Measurements from ENCODE around the gene TMEM126A. TPM values are rescaled to one million over a fixed set of nuclear protein-coding genes. Genes with fewer than 3 reads are reported as not detected.
"Not testable (repeated sequence)": the region's sequence is repeated elsewhere in the genome, so short reads cannot be mapped to it uniquely, and the experiment has no call there.

The TMEM126A gene
- total RNA-seq, 1 donor = 34.4 TPM

- Histone ChIP-seq H3K27me3 (ENCODE audit: insufficient read depth, low read length) (no peaks in the 10 kb centered on the region), H3K27ac (ENCODE audit: low read depth, low read length) (peak within 1 kb of the TSS; percentile 97), H4K20me1 (ENCODE audit: insufficient read depth, low read length) (peaks cover 35% of the 10 kb centered on the region), H3K79me2 (ENCODE audit: insufficient read depth, low read length) (peaks cover 45% of the 10 kb centered on the region), H3K4me3 (ENCODE audit: insufficient read depth, low read length) (peak within 1 kb of the TSS; percentile 91), H3K4me1 (ENCODE audit: insufficient read depth, low read length) (peaks cover 16% of the 10 kb centered on the region), H3K9me3 (ENCODE audit: low read depth, low read length) (no peaks in the 10 kb centered on the region), H2AFZ (ENCODE audit: low read length) (peak within 1 kb of the TSS; percentile 84), H3K4me2 (ENCODE audit: insufficient read depth, low read length) (peak within 1 kb of the TSS; percentile 90), H3K36me3 (ENCODE audit: insufficient read depth, low read length) (peaks cover 8% of the 10 kb centered on the region)
- TF ChIP-seq CTCF (IDR thresholded peaks at IDR 0.05; ENCODE audit: extremely low read depth, low read depth, low read length) = no peak
- DNase-seq (ENCODE audit: insufficient read length, low spot score, missing footprints) = peak; percentile 95
These were observed 17.1 kb downstream of the TMEM126A start, which contains the start of gene CREBZF for GRCh38 chr11:85664615-85665481. TSS of gene CREBZF (minus strand) at chr11:85665129. CDS start at chr11:85664875, 254 bp downstream.

- Histone ChIP-seq H3K79me2 (ENCODE audit: insufficient read depth, low read length) (peaks cover 36% of the 10 kb centered on the region), H3K27me3 (ENCODE audit: insufficient read depth, low read length) (no peaks in the 10 kb centered on the region), H4K20me1 (ENCODE audit: insufficient read depth, low read length) (peaks cover 30% of the 10 kb centered on the region), H3K4me3 (ENCODE audit: insufficient read depth, low read length) (no peak overlapping the region), H3K9me3 (ENCODE audit: low read depth, low read length) (no peaks in the 10 kb centered on the region), H3K36me3 (ENCODE audit: insufficient read depth, low read length) (peaks cover under 1% of the 10 kb centered on the region), H3K4me2 (ENCODE audit: insufficient read depth, low read length) (peak overlapping the region; percentile 90), H3K27ac (ENCODE audit: low read depth, low read length) (no peak overlapping the region), H3K4me1 (ENCODE audit: insufficient read depth, low read length) (peaks cover 11% of the 10 kb centered on the region), H2AFZ (ENCODE audit: low read length) (peak overlapping the region; percentile 84)
- no peak for TF ChIP-seq CTCF (IDR thresholded peaks at IDR 0.05; ENCODE audit: extremely low read depth, low read depth, low read length)
- no peak for DNase-seq (ENCODE audit: insufficient read length, low spot score, missing footprints)
These were observed 18.0 kb downstream of the TMEM126A start for GRCh38 chr11:85665733-85666132.

GRCh38 chr11:85666687-85667086 lies 18.9 kb downstream of the TMEM126A start:
- no peak for DNase-seq (ENCODE audit: insufficient read length, low spot score, missing footprints)
- Histone ChIP-seq H3K4me1 (ENCODE audit: insufficient read depth, low read length) (peaks cover 3% of the 10 kb centered on the region), H3K36me3 (ENCODE audit: insufficient read depth, low read length) (no peaks in the 10 kb centered on the region), H2AFZ (ENCODE audit: low read length) (no peak overlapping the region), H3K9me3 (ENCODE audit: low read depth, low read length) (no peaks in the 10 kb centered on the region), H3K79me2 (ENCODE audit: insufficient read depth, low read length) (peaks cover 27% of the 10 kb centered on the region), H3K4me3 (ENCODE audit: insufficient read depth, low read length) (no peak overlapping the region), H3K27ac (ENCODE audit: low read depth, low read length) (no peak overlapping the region), H3K4me2 (ENCODE audit: insufficient read depth, low read length) (no peak overlapping the region), H4K20me1 (ENCODE audit: insufficient read depth, low read length) (peaks cover 22% of the 10 kb centered on the region), H3K27me3 (ENCODE audit: insufficient read depth, low read length) (no peaks in the 10 kb centered on the region)
- no peak for TF ChIP-seq CTCF (IDR thresholded peaks at IDR 0.05; ENCODE audit: extremely low read depth, low read depth, low read length)

GRCh38 chr11:85668157-85668556 lies 20.4 kb downstream of the TMEM126A start:
- no peak for TF ChIP-seq CTCF (IDR thresholded peaks at IDR 0.05; ENCODE audit: extremely low read depth, low read depth, low read length)
- Histone ChIP-seq H3K79me2 (ENCODE audit: insufficient read depth, low read length) (peaks cover 13% of the 10 kb centered on the region), H4K20me1 (ENCODE audit: insufficient read depth, low read length) (peaks cover 9% of the 10 kb centered on the region), H3K27ac (ENCODE audit: low read depth, low read length) (no peak overlapping the region), H3K4me3 (ENCODE audit: insufficient read depth, low read length) (no peak overlapping the region), H3K36me3 (ENCODE audit: insufficient read depth, low read length) (no peaks in the 10 kb centered on the region), H3K9me3 (ENCODE audit: low read depth, low read length) (no peaks in the 10 kb centered on the region), H3K4me1 (ENCODE audit: insufficient read depth, low read length) (peaks cover 3% of the 10 kb centered on the region), H3K4me2 (ENCODE audit: insufficient read depth, low read length) (no peak overlapping the region), H3K27me3 (ENCODE audit: insufficient read depth, low read length) (no peaks in the 10 kb centered on the region), H2AFZ (ENCODE audit: low read length) (no peak overlapping the region)
- DNase-seq (ENCODE audit: insufficient read length, low spot score, missing footprints) = no peak

GRCh38 chr11:85670949-85671663 lies 23.3 kb downstream of the TMEM126A start:
- not testable (repeated sequence) for H3K4me2 ChIP-seq (ENCODE audit: insufficient read depth, low read length); H3K27me3 ChIP-seq (ENCODE audit: insufficient read depth, low read length); H4K20me1 ChIP-seq (ENCODE audit: insufficient read depth, low read length); H3K4me1 ChIP-seq (ENCODE audit: insufficient read depth, low read length); H3K79me2 ChIP-seq (ENCODE audit: insufficient read depth, low read length); H3K4me3 ChIP-seq (ENCODE audit: insufficient read depth, low read length); H3K36me3 ChIP-seq (ENCODE audit: insufficient read depth, low read length); H3K9me3 ChIP-seq (ENCODE audit: low read depth, low read length); H2AFZ ChIP-seq (ENCODE audit: low read length); DNase-seq (ENCODE audit: insufficient read length, low spot score, missing footprints); H3K27ac ChIP-seq (ENCODE audit: low read depth, low read length)

Measured in osteoblast (primary cell).